Stimulated activated CD8-positive, alpha-beta memory T cell treated with anti-CD3 and anti-CD28 coated beads, Interleukin-12 subunit alpha, Interleukin-12 subunit beta, amount 100 ng/mL, for 1 hour (primary cell): ENCODE results near the gene RIPK3.
"Not testable (repeated sequence)": the region's sequence is repeated elsewhere in the genome, so short reads cannot be mapped to it uniquely, and the experiment has no call there.

ENCODE experiments used
- DNase-seq: peaks from one replicate; pipeline ENCODE4 v3.0.0-alpha.2; 2020; ENCODE audit warnings: low read depth

RIPK3 gene

DNA sequence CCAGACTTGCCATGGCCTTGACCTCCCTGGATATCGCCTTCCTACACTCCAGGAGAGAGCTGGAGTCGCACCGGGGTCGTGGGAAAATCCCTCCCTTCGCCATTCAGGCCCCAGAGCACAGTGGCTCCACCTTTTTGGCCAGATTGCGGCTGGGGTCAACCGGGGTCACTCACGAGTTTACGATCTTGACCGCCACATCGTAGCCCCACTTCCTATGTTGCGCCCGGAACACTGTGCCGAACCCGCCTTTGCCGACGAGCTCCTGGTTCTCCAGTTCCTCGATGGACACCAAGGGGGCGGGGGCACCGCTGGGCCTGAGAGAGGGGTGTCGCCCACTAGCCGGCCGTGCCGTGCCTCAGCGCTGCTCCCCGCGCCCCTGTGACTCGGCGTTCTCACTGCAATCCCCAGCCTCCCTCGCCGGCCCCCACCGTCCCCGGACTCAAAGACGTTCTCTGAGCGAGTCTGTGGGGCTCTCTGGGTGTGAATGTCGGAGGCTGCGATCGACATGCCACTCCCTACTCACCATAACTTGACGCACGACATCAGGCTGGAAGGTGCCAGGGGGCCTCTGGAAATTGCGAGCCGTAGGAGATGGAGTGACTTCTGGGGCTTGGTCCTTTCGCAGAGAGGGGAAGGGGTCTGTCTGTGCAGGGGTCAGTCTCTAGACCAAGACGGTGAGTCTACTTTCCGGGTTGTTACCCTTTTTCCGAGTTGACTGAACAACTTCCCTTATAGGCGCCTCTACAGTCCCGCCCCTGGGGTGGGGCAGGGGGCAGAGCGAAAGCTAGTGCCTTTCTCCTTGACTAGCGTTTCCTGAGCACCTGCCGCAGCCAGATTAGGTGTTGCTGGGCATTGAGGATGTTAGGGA is at the start of gene RIPK3:
Gene RIPK3 (minus strand): TSS at position 708 of the 868 bp plus-strand sequence. CDS start 165 bp downstream, at position 543.
- DNase-seq = peak; percentile 52

DNA sequence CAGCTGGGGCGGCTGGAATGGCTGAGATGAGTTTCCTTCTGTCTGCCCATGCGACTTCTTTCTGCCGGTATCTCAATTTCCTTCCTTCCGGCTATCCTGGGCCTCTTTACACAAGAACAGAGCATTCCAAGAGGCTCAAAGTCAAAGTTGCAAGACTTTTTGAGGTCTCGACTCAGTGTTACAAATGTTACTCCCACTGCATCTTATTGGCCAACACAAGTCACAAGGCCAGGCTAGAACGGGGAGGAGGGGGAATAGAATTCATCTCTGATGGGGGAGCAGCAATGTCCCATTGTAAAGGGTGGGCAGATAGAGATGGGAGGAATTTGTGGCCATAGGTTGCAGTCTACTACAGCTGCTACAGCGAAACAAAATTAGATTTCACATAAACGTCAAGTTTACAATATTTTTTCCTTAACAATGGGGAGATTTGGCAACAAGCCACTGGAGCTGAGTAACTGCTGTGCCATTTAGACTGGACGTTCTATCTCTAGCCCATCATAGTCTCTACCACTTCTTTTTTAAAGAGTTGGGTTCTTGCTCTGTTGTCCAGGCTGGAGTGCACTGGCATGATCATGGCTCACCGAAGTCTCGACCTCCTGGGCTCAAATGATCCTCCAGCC is 49.5 kb upstream of the RIPK3 start:
- no peak for DNase-seq

DNA sequence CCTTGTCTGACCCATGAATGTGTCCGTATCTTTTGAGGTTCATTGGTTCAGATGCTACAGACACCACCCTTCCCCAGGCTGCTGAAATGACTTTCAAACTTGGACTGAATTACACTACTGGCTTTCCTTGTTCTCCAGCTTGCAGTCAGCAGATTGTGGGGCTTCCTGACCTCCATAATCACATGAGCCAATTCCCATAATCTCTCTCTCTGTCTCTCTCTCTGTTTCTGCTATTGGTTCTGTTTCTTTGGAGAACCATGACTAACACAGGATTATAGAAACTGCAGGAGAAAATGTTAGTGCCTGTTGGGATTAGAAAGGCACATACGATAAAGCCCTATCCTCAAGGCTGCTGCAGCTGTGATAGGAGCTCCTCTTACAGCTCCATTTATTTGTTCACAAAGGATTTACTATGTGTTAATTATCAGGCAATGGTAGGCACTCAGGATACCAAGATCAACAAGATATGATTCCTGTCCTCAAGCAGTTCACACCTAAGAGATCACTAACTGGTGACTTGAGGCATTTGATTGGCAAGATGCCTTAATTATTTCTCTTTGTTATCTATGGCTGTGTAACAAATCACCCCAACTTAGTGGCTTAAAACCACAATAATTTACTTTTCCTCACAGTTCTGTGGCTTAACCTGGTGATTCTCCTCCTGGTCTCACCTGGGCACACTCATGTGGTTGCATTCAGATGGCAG is 48.8 kb upstream of the RIPK3 start:
- no peak for DNase-seq

DNA sequence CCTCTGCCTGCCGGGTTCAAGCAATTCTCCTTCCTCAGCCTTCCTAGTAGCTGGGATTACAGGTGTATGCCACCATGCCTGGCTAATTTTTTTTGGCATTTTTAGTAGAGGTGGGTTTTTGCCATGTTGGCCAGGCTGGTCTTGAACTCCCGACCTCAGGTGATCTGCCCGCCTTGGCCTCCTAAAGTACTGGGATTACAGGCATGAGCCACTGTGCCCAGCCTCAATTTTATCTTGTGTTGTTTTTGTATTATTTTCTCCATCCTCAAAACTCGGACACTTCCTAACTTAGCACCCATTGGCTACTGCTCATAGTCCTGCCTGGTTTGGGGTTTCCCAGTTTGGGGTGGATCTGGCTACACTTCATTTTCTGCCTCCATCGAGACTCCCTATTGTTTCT is 47.8 kb upstream of the RIPK3 start:
- DNase-seq = not testable (repeated sequence)

DNA sequence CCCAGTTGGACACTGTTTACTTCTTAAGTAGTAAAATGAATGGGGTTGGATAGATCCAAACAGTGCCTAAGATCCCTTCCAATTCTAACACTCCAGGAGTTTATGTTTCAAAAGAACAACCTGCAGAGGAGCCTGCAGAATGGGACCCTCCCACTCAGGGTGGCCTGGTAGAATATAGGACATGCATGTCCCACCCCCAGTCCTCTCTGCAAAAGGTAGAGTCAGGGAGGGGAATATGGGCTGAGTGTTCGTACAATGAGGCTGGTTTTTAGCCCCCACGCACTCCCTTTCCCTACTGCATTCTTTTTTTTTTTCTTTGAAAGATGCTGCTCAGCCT is 47.2 kb upstream of the RIPK3 start:
- no peak for DNase-seq

DNA sequence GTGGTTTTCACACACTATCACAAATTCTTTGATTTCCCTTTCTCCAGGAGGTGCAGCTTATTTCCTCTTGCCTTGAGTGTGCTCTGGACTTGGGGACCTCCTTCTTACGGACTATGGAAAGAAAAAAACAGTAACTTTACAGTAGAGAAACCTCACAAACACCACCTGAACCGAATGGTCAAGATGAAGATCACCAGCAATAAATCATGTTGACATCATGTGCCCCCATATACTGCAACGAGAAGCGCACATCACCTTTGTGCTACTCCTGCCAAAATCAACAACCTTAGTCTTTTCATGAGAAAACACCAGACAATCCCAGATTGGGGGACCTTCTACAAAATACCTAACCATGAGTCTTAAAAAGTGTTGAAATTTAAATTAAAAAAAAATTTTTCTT is 45.7 kb upstream of the RIPK3 start:
- DNase-seq = no peak

DNA sequence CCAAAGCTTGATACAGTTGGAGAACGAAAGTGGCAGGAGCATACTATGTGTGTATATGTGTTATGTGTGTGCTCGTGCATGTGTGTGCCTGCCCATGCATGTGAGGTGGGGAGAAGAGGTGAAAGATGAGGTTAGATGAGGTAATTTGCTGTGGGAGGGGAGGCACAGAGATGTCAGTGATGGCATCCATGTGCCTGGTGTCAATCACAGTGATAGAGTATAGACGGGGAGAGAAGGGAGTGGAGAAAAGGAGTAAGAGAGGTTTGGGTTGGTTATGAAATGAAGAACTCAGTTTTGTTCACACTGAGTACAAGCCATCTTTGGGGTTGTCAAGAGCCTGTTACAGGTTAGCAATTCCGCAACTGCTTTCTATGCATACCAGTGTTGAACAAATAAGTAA is 44.4 kb upstream of the RIPK3 start:
- DNase-seq = no peak

DNA sequence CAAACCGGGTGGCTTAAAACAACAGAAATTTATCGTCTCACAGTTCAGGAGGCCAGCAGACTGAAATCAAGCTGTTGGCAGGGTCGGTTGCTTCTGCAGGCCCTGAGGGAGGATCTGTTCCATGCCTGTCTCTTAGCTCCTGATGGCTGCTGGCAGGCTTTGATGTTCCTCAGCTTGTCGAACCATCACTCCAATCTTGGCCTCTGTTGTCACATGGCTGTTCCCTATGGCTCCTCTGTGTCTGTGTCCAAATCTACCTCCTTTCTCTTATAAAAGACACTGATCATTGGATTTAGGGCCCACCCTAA is 42.2 kb upstream of the RIPK3 start:
- DNase-seq = no peak

DNA sequence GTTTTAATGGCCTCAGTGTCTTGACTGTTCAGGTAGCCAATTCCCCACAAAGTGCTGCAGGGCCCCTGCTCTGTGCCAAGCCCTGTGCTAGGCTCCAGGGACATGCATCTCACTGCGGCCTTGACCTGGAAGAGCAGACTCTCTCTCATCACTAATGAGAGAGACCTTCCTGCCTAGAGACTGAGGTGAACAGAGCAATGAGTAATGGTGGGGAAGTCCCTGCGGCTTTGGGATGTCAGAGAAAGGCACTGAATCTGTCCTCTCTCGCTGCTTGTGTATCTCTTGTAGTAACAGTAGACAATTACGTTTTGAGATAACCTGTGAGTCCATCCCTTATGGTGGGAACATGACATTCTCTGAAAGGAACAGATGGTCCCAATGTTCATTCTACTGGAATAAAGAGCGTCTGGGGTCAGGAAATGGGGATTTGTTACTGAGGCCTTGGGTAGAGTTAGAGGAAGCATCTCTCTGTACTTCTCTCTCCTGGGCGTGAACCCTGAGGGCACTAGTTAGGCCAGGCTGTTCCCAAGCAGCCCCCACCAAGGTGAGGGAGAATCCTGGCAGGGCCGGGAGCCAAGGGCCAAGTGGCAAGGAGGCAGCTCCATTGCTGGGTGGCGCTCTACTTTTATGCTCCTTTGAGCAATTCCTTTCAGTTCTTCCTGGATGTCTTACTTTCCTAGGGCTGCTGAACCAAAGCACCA is 41.7 kb upstream of the RIPK3 start:
- DNase-seq = no peak

DNA sequence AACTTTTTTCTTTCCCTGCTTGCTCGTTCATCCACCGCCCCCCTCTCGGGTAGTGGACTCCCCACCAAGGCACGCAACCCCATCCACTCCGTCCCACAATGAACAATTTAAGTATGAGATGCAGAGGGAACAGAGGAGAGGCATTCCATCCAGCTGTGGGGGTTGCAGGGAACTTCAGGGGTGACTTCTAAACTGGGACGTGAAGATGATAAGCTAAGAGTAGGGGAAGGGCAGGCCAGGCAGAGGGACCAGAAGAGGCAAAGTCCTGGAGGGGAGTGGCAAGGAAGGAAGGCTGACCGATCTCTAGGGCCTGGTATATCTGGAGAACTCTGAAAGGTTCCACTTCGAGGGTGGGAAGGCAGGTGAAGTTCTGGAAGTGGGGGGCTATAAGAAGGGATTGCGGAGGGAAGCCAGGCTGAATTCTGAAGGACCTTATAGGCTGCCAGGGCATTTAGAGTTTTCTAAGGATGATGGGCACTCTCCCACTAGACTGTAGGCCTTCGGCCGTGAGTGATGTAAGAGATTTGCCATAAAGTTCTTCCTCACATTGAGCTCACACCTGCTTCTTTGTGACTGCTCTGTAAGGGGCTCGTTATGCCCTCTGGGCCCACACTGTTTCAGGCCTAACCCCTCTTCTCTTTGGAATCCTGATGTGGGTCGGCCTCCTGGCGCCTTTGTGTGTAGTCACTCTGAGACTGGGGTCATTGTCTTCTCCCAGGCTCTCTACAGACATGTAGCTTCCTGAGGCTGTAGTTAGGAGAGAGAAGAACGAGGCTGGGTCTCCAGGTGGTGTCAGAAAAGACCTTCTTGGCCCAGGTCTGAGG is 40.3 kb upstream of the RIPK3 start:
- no peak for DNase-seq

DNA sequence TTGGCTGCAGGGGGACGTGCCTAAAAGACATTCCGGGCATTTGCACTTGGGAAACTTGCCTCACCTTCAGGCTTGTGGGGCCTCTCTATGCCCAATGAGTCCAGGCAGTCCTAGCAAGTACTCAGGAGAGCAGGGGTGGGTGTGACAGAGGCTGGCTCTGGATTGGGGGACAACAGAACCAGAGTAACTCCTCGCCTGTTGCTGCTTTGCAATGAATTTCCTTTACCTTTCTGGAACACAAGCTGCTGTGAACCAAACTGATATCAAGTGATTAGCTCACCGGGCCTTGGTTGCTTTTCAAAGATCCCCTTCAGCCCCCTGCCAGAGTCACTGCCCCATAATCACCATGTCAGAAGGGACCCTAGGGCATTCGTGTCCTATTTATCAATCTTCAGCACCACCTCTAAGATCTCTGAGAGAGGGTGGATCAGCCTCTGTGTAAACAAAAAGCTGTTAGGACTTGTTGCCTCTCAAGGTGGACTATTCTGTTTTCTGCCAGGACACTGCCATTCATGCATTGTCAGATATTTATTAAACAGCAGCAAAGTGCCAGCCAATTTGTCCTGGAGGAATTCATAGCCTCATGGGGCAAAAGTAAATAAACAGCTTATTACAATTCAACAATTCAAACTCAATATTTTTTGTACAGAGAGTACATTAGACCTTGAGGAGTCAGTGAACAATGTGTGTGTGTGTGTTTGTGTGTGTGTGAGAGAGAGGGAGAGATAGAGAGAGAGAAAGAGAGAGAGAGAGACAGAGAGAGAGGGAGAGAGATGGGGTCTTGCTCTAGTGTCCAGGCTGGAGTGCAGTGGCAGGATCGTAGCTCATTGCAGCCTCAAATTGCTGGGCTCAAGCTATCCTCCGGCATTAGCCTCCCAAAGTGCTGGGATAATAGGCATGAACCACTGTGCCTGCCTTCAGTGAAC is 39.5 kb upstream of the RIPK3 start:
- no peak for DNase-seq

DNA sequence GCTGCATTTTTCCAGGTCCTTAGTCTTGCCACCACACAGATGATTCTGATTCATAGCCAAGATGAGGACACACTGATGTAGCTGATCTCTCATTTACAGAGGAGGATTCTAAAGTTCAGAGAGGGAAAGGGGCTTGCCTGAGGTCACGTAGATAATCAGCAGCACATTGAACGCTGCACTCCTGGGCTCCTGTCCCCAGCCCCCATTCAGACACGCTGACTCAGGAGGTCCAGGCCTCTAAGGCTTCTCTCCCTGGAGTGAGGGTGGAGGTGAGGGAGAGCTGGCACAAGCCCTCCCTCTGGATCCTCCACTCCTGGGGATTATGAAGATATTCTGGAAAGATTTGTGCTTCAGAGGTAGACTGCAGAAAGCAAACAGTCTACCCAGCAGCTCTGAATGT is 38.5 kb upstream of the RIPK3 start:
- DNase-seq = no peak

DNA sequence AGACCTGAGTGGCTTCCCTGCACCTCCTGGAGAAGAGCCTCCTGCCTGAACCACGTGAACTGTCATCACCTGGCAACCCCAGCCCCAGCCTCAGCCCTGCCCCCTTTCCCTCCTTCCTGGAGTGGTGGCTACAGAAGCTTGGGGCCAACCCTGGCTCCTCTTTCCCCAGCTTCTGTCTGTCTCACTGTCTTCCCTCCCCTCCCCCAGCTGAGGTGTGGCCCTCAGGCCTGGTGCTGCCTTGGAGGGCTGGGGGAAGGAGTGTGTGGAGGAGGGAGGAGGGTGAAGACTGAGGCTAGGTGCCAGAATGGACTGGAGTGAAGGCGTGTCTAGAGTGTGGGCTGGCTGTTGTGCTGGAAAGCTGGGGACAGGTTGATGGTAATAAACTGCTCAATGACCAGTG is 37.9 kb upstream of the RIPK3 start:
- DNase-seq = no peak

DNA sequence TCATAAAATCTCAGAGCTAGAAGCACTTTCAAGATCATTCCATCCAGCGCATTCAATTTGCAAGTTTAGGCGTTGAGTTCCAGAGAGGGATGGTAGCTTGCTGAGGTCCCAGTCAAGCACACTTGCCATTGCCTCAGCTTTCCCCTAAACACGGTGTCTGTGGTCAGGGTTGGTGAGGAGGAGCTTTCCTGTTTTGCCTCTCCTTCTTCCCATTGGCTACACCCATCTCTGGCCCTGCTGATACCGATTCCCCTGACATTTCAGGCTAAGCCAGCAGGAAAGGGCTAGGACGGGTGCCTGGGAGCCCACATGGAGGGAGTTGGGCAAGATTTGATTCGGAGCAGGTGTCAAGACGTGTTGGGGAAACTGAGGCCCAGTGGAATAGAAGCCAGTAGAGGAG is 37.3 kb upstream of the RIPK3 start:
- DNase-seq = no peak

DNA sequence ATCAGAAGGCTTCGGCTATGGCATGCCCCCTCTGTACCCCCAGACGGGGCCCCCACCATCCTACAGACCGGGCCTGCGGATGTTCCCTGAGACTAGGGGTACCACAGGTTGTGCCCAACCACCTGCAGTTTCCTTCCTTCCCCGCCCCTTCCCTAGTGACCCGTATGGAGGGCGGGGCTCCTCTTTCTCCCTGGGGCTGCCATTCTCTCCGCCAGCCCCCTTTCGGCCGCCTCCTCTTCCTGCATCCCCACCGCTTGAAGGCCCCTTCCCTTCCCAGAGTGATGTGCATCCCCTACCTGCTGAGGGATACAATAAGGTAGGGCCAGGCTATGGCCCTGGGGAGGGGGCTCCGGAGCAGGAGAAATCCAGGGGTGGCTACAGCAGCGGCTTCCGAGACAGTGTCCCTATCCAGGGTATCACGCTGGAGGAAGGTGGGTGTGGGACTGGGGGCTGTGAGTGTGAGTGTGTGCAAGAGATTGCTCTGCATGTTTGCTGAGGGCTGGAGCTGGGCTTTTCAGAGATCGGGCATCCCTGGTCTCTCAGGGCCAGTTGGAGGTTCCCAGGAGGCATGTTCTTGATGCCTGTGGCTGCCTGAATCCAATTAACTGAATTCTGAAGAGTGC is 36.8 kb upstream of the RIPK3 start:
- no peak for DNase-seq

DNA sequence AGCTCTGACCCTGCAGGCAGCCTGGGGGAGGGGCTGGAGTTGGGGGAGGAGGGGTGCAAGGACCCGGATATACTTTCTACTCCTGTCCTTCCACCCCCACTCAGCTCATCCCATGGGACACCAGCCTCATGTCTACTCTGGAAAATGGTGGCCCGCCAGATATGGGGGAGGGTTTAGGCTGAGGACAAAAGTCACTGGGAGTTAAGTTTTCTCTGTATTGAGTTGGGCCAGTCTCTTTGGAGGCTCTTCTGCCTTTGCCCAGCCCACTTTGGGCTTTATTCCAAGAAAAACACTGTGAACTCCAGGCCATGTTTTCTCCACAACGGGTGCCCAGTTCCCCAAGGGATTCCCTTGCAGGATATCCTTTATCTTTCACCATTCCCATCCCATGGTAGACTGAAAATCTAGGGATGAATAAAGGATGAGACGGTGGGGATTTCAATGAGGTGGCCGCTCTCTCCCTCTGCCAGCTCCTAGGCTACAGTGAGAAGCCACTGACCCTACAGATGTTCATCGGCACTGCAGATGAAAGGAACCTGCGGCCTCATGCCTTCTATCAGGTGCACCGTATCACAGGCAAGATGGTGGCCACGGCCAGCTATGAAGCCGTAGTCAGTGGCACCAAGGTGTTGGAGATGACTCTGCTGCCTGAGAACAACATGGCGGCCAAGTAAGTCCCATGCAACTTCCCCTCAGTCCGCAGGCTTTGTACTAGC is 33.1 kb upstream of the RIPK3 start:
- no peak for DNase-seq

DNA sequence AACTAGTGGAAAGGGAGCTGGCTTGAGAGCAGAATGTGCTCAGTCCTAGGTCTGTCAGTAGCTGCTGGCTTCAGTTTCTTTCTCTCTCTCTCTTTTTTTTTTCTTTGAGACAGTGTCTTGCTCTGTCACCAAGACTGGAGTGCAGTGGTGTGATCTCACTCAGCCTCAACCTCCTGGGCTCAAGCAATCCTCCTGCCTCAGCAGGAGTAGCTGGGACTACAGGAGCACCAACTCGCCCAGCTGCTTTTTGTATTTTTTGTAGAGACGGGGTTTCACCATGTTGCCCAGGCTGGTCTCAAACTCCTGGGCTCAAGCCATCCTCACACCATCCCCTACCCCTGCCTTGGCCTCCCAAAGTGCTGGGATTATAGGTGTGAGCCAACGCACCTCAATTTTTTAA is 31.8 kb upstream of the RIPK3 start:
- DNase-seq = not testable (repeated sequence)

DNA sequence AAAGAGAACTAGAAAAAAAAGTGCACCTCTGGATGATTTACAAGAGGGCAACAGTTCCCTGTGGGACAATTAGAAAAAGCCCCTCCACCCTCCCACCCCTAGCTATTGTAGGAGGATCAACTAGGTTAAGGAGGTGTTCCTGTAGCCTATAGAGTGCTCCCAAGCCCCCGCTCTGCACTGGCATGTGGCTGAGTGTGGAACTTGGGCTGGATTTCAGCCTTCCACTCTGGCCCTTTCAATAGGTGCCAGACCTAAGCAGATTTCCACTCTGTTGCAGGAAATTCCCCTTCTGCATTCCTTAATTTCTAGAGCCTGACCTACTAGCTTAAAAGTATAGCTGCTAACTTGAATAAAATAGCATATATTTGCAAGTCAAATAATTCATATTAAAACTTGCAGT is 31.0 kb upstream of the RIPK3 start:
- DNase-seq = no peak

DNA sequence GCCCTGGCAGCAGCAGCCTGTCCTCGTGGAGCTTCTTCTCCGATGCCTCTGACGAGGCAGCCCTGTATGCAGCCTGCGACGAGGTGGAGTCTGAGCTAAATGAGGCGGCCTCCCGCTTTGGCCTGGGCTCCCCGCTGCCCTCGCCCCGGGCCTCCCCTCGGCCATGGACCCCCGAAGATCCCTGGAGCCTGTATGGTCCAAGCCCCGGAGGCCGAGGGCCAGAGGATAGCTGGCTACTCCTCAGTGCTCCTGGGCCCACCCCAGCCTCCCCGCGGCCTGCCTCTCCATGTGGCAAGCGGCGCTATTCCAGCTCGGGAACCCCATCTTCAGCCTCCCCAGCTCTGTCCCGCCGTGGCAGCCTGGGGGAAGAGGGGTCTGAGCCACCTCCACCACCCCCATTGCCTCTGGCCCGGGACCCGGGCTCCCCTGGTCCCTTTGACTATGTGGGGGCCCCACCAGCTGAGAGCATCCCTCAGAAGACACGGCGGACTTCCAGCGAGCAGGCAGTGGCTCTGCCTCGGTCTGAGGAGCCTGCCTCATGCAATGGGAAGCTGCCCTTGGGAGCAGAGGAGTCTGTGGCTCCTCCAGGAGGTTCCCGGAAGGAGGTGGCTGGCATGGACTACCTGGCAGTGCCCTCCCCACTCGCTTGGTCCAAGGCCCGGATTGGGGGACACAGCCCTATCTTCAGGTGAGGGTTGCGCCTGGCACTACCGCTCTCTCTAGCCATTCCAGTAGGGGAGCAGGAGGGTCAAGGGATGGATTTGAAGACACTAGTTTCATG is 30.3 kb upstream of the RIPK3 start:
- DNase-seq = no peak
